Thyroid gland (tissue), 4 donors: ENCODE data around the gene THAP3. TPM values are rescaled to one million over a fixed set of nuclear protein-coding genes. Genes with fewer than 3 reads are reported as not detected.

Experiments
- DNase-seq, 2 donors: peaks; one replicate each; pipeline ENCODE4 v3.0.0-alpha.2; 2019
- H3K27ac ChIP-seq, 3 donors: fragments of 200-600 bp; sonication (generic); 1 replicate in 2 of 3; 2 replicates in 1 of 3; pipeline ENCODE4 v1.5.1; 2016 to 2019; ENCODE audit warnings: mild to moderate bottlenecking in 1 of 3, moderate library complexity in 1 of 3
- H3K27me3 ChIP-seq: fragments of 200-600 bp; sonication (generic); one replicate; pipeline ENCODE4 v1.5.1; 2019
- H3K36me3 ChIP-seq, 2 donors: fragments of 200-600 bp; sonication (generic); one replicate each; pipeline ENCODE4 v1.5.1; 2016 to 2019
- H3K4me1 ChIP-seq, 2 donors: fragments of 200-600 bp; sonication (generic); one replicate each; pipeline ENCODE4 v1.5.1; 2017 to 2019
- H3K4me3 ChIP-seq, 3 donors: fragments of 200-600 bp; sonication (generic); replicated peaks in 1 of 3; 1 replicate in 2 of 3; 2 replicates in 1 of 3; pipeline ENCODE4 v1.5.1; 2016; ENCODE audit warnings: mild to moderate bottlenecking in 1 of 3
- H3K9me3 ChIP-seq: fragments of 200-600 bp; sonication (generic); one replicate; pipeline ENCODE4 v1.5.1; 2017
- CTCF ChIP-seq, 6 experiments: fragments of 200-600 bp in 3 of 6; fragments of 450-650 bp in 3 of 6; sonication (generic) in 3 of 6; IDR thresholded peaks; one replicate each; pipeline ENCODE4 v1.5.1; 2016 to 2019; ENCODE audit warnings: antibody characterized with exemption in 6 of 6, mild to moderate bottlenecking in 2 of 6, inconsistent platforms in 1 of 6, moderate library complexity in 1 of 6
- POLR2A ChIP-seq, 2 donors: fragments of 450-650 bp; IDR thresholded peaks; one replicate each; pipeline ENCODE4 v1.6.1; 2017; ENCODE audit warnings: antibody characterized with exemption in 2 of 2, mild to moderate bottlenecking in 2 of 2, moderate library complexity in 1 of 2
- WGBS, 2 donors: methylation state at CpG; one replicate each; pipeline ENCODE4 v1.1.5; 2017; 5-methylcytosine and 5-hydroxymethylcytosine counted together
- intact Hi-C: fragments of 100-400 bp; cut with DNase I; formaldehyde crosslinking; loops from one replicate; pipeline ENCODE4 v1.15.1; 2023
- total RNA-seq, 4 donors: library from RNA; depleted of rRNA; stranded (reverse); fragments of >200 nt; gene quantifications; one replicate each; pipeline ENCODE4 v1.2.3, GENCODE V29; 2016

Gene THAP3
- total RNA-seq, 4 donors from 2014 or later, result 21.2 to 35.3 (median 30.5) TPM

DNA sequence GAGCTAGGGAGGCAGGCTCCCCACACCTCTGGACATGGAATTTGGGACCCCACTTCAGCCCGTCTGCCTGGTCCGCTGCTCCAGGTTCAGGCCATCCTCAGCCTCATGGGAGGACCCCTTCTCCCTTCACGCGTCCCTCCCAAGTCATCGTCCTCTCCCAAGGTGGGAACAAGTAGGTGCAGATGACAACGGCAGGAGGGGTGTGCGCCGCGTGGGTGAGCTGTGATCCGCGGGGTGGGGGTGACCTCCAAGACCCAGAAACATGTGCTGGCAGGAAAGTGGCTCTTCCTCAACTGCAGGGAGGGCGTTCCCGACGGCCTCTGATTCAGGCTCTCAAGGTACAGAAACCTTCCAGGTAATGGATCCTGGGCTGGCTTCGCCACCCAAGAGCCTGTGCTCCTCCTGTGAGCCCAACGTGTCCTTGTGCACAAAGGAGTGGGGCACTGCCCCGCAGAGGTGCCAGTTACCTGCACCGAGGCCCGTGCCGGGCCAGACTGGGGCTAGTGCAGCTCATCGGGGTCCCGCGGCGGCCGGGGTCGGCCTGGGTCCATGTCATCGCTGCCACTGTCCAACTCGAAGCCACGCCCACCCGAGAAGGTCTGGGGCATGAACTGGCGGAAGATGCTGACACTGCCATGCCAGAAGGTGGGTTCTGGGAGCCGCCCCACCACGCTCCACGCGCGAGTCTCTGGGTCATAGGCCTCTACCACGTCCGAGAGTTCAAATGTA is 31.6 kb upstream of the THAP3 start:
- Histone ChIP-seq H3K4me3 (no peak overlapping the region), H3K27ac (no peak overlapping the region), H3K4me1 (peaks cover 4 to 15% of the 10 kb centered on the region in 2 donors), H3K27me3 (no peaks in the 10 kb centered on the region), H3K9me3 (no peaks in the 10 kb centered on the region), H3K36me3 (peaks cover 56 to 78% of the 10 kb centered on the region in 2 donors)
- DNase-seq, result no peak
- intact Hi-C loops, result no loop called here
- TF ChIP-seq POLR2A (IDR thresholded peaks at IDR 0.05), result no peak
- TF ChIP-seq CTCF (IDR thresholded peaks at IDR 0.05), result no peak
- WGBS, 2 donors, result 93 to 96% methylated on average over 26 to 38 of the region's 38 CpGs

GRCh38 chr1:6593810-6594209 is 30.9 kb upstream of the THAP3 start:
- TF ChIP-seq POLR2A (IDR thresholded peaks at IDR 0.05) (no peak), CTCF (IDR thresholded peaks at IDR 0.05) (no peak)
- H3K4me1 ChIP-seq, result peaks cover 4 to 21% of the 10 kb centered on the region in 2 donors
- H3K36me3 ChIP-seq, result peaks cover 51 to 78% of the 10 kb centered on the region in 2 donors
- no peak overlapping the region for H3K4me3 ChIP-seq
- no peaks in the 10 kb centered on the region for H3K27me3 ChIP-seq
- DNase-seq, result no peak
- intact Hi-C loops, result no loop called here
- no peak overlapping the region for H3K27ac ChIP-seq
- WGBS, 2 donors, result 96 to 99% methylated on average over 13 to 14 of the region's 15 CpGs
- no peaks in the 10 kb centered on the region for H3K9me3 ChIP-seq

DNA sequence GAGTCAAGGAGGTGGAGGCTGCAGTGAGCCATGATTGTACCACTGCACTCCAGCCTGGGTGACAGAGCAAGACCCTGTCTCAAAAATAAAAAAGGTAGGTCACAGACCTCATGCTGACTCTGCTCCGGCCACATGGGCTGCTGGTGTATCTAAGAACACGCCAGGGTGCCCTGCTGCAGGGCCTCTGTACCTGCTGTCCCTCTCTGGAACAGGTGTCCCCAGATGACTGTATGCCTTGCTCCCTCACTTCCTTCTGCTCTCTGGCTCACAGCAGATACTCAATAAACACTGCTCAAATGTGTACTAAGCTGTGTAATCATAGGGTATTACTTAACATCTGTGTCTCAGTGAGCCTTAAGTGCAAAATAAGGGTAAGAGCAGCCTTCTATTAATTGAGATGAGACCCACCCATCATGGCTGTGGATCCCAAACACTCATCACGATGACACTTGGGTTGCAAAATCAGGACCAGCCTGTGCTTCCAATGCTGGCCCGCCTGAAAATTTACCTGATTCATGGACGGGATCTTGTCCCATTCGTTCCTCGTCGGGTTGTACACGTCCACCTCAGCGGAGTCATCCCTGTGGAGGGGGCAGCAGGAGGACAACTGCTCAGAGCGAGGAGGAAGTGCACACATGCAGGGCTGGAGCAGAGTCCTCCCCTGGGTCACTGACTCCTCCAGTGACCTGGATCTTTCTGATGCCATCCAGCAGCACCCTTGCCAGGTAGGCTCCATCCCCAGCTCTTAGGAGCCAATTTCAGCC is 29.5 kb upstream of the THAP3 start:
- no peak overlapping the region for H3K27ac ChIP-seq
- no peak overlapping the region for H3K4me3 ChIP-seq
- H3K9me3 ChIP-seq, result no peaks in the 10 kb centered on the region
- no peaks in the 10 kb centered on the region for H3K27me3 ChIP-seq
- H3K4me1 ChIP-seq, result peaks cover 14 to 35% of the 10 kb centered on the region in 2 donors
- peaks cover 43 to 69% of the 10 kb centered on the region in 2 donors for H3K36me3 ChIP-seq
- TF ChIP-seq POLR2A (IDR thresholded peaks at IDR 0.05) (no peak), CTCF (IDR thresholded peaks at IDR 0.05) (no peak)
- WGBS, 2 donors, result 95 to 96% methylated on average over 8 to 11 of the region's 11 CpGs
- no peak for DNase-seq
- intact Hi-C loops, result no loop called here

DNA sequence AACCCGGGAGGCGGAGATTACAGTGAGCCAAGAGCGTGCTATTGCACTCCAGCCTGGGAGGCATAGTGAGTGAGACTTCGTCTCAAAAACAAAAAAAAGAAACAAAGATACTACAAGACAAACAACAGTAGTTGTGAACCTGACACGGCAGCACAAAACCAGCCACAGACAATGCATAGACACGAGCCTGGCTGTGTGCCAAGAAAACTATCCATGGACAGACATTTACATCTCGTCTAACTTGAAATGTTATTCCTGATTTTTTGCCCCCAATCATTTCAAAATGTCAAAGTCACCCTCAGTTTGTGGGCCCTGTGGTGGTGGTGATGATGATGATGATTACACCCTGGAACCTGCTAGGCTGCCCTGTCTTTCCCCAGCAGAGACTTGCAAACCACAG is 28.3 kb upstream of the THAP3 start:
- no peak overlapping the region for H3K27ac ChIP-seq
- intact Hi-C loops, result no loop called here
- DNase-seq, result no peak
- H3K36me3 ChIP-seq, result peaks cover 43 to 64% of the 10 kb centered on the region in 2 donors
- no peak overlapping the region for H3K4me3 ChIP-seq
- H3K4me1 ChIP-seq, result peaks cover 20 to 39% of the 10 kb centered on the region in 2 donors
- 71 to 72% methylated on average over 7 of the region's 7 CpGs for WGBS, 2 donors
- no peaks in the 10 kb centered on the region for H3K27me3 ChIP-seq
- no peaks in the 10 kb centered on the region for H3K9me3 ChIP-seq
- no peak for TF ChIP-seq POLR2A (IDR thresholded peaks at IDR 0.05)
- TF ChIP-seq CTCF (IDR thresholded peaks at IDR 0.05), result no peak
